GM12873 (cell line): Measurements from ENCODE around the gene ALG13.

ENCODE experiments used
- TF ChIP-seq, protein P1 (sequence below): IDR thresholded peaks from 2 replicates; pipeline ENCODE4 v1.5.1; 2012; ENCODE audit warnings: low read depth, mild to moderate bottlenecking, moderate library complexity, low read length, control low read depth; ENCODE audit not compliant: insufficient read depth; ENCODE audit errors: missing control alignments

Gene ALG13

DNA sequence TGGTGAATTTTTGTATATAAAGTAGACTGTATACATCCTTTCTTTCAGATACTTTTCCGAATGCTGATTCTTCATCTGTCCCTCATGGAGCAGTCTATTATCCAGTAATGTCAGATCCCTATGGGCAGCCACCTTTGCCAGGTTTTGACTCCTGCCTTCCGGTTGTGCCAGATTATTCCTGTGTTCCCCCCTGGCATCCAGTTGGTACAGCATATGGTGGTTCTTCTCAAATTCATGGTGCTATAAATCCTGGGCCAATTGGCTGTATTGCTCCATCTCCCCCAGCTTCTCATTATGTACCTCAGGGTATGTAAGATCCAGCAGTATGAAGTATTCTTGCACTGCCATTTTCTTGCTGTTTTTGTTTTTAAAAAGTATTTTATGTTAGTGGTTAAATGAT, 78.7 kb downstream of the ALG13 start:
- TF ChIP-seq, protein P1, sequence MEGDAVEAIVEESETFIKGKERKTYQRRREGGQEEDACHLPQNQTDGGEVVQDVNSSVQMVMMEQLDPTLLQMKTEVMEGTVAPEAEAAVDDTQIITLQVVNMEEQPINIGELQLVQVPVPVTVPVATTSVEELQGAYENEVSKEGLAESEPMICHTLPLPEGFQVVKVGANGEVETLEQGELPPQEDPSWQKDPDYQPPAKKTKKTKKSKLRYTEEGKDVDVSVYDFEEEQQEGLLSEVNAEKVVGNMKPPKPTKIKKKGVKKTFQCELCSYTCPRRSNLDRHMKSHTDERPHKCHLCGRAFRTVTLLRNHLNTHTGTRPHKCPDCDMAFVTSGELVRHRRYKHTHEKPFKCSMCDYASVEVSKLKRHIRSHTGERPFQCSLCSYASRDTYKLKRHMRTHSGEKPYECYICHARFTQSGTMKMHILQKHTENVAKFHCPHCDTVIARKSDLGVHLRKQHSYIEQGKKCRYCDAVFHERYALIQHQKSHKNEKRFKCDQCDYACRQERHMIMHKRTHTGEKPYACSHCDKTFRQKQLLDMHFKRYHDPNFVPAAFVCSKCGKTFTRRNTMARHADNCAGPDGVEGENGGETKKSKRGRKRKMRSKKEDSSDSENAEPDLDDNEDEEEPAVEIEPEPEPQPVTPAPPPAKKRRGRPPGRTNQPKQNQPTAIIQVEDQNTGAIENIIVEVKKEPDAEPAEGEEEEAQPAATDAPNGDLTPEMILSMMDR = no peak

DNA sequence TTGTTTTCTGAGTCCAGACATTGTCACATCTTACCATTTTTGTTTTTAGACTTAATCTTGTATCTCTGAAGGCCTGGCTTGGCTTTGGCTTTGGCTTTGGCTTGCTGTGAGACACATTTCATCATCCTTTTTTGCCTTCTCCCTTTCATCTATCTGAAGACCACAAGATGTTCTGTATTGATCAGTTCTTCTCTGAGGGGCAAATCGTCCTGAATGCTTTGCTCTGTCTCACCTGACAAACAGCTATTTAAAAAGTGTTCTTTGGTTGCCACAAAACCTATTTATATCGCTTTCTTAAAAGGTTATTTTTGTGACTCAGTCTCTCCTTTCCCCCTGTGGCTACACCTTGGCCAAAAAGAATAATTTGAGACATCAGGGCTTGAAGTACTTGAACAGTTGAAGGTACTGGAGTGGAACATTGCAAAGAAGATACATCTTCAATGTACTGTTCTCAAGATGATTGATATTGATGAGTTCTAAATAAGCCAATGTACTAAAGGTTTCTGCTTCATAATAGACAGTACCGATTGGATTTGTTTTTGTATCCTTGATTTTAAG, 80.7 kb downstream of the ALG13 start:
- TF ChIP-seq, protein P1 = no peak

DNA sequence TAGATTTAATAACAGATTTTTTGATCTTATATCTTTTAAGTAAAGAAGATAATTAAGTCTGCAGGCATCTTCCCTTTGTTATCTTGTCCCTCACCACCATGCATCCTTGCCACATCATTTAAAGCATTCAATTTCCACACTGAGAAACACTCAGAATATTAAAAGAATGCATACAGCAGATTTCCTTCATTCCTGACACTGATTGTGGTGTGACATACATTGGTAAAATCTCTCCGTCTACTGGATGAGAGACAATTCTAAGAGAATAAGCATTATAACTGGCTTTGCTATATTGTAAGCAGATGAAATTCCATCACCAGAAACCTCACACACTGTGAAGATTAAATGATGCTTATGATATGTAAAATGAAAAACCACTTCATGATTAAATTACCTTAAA, 97.6 kb downstream of the ALG13 start:
- TF ChIP-seq, protein P1 = no peak

DNA sequence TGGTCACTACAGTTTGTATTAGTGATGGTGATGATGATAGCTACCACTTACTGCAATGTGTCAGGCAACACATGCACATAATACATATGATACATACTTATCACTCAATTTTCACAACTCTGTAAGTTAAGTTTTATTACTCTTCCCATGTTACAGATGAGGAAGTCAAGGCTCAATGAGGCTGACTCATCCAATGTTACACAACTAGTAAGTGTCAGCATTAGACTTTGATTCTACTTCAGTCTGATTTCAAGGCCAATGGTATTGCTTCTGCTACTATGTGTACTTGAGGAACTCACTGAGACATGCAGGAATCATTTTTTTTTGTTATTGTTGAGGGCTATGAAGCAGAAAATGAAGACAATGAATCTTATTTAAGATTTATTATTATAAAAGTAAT, 98.6 kb downstream of the ALG13 start:
- TF ChIP-seq, protein P1 = no peak

DNA sequence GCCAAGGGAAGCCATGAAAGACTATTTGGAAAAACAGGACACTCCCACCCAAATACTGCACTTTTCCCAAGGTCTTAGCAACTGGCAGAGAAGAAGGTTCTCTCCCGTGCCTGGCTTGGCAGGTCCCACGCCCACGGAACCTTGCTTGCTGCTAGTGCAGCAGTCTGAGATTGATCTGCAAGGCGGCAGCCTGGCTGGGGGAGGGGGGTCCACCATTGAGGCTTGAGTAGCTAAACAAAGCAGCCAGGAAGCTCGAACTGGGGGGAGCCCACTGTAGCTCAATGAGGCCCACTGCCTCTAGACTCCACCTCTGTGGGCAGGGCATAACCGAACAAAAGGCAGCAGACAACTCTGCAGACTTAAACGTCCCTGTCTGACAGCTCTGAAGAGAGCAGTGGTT, 103.7 kb downstream of the ALG13 start:
- TF ChIP-seq, protein P1 = no peak
